ENCODE data around the gene RBFOX2. TPM values are rescaled to one million over a fixed set of nuclear protein-coding genes. Genes with fewer than 3 reads are reported as not detected.

The RBFOX2 gene
- total RNA-seq, 1 donor from 2014 or later = 70.0 TPM

DNA sequence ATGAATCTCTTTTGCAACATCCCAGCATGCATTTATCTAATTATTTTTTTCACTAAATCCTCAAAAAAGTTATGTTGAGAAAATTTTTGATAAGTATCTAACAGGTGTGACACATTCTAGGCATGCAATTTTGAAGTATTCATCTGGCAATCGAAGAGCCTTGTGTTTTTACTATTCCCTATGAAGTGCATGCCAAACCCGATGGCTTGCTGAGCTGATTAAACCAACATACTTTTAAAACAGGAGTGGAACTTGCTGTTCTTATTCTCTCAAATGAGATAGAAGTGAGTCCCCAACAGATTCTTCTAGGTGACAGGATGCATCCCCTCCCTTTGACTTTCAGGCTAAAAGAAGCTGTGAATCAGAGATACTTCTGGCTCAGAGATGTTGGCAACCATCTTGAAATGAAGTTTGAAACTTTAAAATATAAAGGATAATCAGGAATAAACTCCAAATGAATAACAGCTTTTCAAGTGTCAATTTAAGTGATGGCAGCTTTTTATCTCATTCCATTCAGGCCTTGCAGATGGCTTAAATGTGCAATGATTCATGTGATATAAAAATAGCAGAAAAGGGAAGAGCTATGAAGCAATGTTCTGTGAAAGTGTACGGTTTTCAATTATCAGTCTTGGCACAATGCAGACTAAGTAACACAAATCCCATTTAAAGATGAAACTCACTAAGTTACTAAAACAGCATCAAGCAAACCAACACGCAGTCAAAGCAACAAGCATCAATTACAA, 243.3 kb downstream of the RBFOX2 start:
- no peaks in the 10 kb centered on the region for H3K27me3 ChIP-seq
- peaks cover 0 to 7% of the 10 kb centered on the region in 2 donors for H3K36me3 ChIP-seq
- no peaks in the 10 kb centered on the region for H3K9me3 ChIP-seq
- peaks cover 52% of the 10 kb centered on the region for H3K4me1 ChIP-seq
- no peak overlapping the region for H3K4me3 ChIP-seq
- no peak overlapping the region for H3K27ac ChIP-seq
- DNase-seq (ENCODE audit: extremely low spot score in 2 of 2) = no peak
- intact Hi-C loops (cut with DNase I) = no loop called here
- TF ChIP-seq CTCF (IDR thresholded peaks at IDR 0.05) = no peak
- TF ChIP-seq POLR2AphosphoS5 (IDR thresholded peaks at IDR 0.05; ENCODE audit: insufficient read depth in 1 of 2, low read depth in 1 of 2) = no peak
- no peak for TF ChIP-seq POLR2A (IDR thresholded peaks at IDR 0.05)

- intact Hi-C loops (cut with DNase I) = no loop called here
- no peak for DNase-seq (ENCODE audit: extremely low spot score in 2 of 2)
- peaks cover 55% of the 10 kb centered on the region for H3K4me1 ChIP-seq
- H3K9me3 ChIP-seq = no peaks in the 10 kb centered on the region
- no peak for TF ChIP-seq POLR2A (IDR thresholded peaks at IDR 0.05)
- TF ChIP-seq CTCF (IDR thresholded peaks at IDR 0.05) = no peak
- no peak for TF ChIP-seq POLR2AphosphoS5 (IDR thresholded peaks at IDR 0.05; ENCODE audit: insufficient read depth in 1 of 2, low read depth in 1 of 2)
- no peaks in the 10 kb centered on the region for H3K27me3 ChIP-seq
- H3K27ac ChIP-seq = no peak overlapping the region
- no peak overlapping the region for H3K4me3 ChIP-seq
- H3K36me3 ChIP-seq = peaks cover 0 to 7% of the 10 kb centered on the region in 2 donors
Observed at GRCh38 chr22:35784633-35785032, 244.0 kb downstream of the RBFOX2 start.

DNA sequence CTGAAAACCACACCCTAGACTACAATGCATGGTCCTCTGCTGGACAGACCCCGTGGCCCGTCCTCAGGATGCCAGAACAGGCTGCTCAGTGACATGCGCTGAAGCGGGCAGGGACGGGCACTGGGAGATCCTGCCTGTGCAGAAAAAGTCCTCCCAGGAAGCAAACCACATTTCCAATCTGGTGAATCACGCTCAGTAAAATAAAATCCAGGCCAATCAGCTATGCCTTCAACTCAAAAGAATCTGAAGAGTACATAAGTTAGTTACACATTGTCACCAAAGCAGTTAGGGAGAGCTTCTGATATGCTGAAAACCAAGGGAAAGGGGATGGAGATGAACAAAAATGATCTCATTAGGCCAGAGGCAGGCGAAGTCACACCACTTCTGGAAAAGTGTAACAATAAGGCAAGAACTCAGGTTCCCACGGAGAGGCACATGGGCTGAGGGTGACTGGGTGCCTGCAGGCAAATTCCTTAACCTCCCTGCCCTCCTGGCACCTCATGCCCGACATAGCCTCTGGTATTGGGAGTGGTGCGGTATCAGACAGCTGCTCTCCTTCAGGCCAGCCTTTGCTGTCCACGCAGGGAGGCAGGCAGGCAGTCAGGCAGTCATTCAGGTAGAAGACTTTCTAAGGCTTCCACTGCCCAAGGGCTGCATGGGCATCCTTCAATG, 244.5 kb downstream of the RBFOX2 start:
- no peaks in the 10 kb centered on the region for H3K27me3 ChIP-seq
- no peak overlapping the region for H3K27ac ChIP-seq
- no peak overlapping the region for H3K4me3 ChIP-seq
- no peaks in the 10 kb centered on the region for H3K9me3 ChIP-seq
- H3K4me1 ChIP-seq = peaks cover 56% of the 10 kb centered on the region
- intact Hi-C loops (cut with DNase I) = no loop called here
- peaks cover 0 to 7% of the 10 kb centered on the region in 2 donors for H3K36me3 ChIP-seq
- DNase-seq (ENCODE audit: extremely low spot score in 2 of 2) = no peak
- TF ChIP-seq CTCF (IDR thresholded peaks at IDR 0.05) (no peak), POLR2A (IDR thresholded peaks at IDR 0.05) (no peak), POLR2AphosphoS5 (IDR thresholded peaks at IDR 0.05; ENCODE audit: insufficient read depth in 1 of 2, low read depth in 1 of 2) (no peak)

- no peak for DNase-seq (ENCODE audit: extremely low spot score in 2 of 2)
- intact Hi-C loops (cut with DNase I) = no loop called here
- H3K27ac ChIP-seq = no peak overlapping the region
Observed at GRCh38 chr22:35782504-35782903, 246.1 kb downstream of the RBFOX2 start.

More at GRCh38 chr22:35782504-35782903, 246.1 kb downstream of the RBFOX2 start:
- TF ChIP-seq POLR2A (IDR thresholded peaks at IDR 0.05) (no peak), CTCF (IDR thresholded peaks at IDR 0.05) (no peak), POLR2AphosphoS5 (IDR thresholded peaks at IDR 0.05; ENCODE audit: insufficient read depth in 1 of 2, low read depth in 1 of 2) (no peak)
- Histone ChIP-seq H3K27me3 (no peaks in the 10 kb centered on the region), H3K36me3 (peaks cover 0 to 7% of the 10 kb centered on the region in 2 donors), H3K4me3 (no peak overlapping the region), H3K9me3 (no peaks in the 10 kb centered on the region), H3K4me1 (peaks cover 56% of the 10 kb centered on the region)
